Chondrocyte (in vitro differentiated cells): Measurements from ENCODE around the gene RGS14. TPM values are rescaled to one million over a fixed set of nuclear protein-coding genes. Genes with fewer than 3 reads are reported as not detected.
A peak's percentile ranks its signal among the peaks of the same experiment; 100 is the strongest.

Experiments used
- DNase-seq: peaks from one replicate; pipeline ENCODE4 v3.0.0; 2021; ENCODE audit warnings: mixed read lengths, low spot score
- H3K27ac Mint-ChIP-seq: one replicate; pipeline ENCODE4 v1.8.0; 2021; ENCODE audit warnings: mild to moderate bottlenecking, moderate library complexity, mixed read lengths; ENCODE audit not compliant: unreplicated experiment
- H3K27me3 Mint-ChIP-seq: 2 replicates; pipeline ENCODE4 v1.8.0; 2021; ENCODE audit warnings: low read depth, mixed read lengths
- H3K36me3 Mint-ChIP-seq: 2 replicates; pipeline ENCODE4 v1.8.0; 2021; ENCODE audit warnings: low read depth, mixed read lengths
- H3K4me1 Mint-ChIP-seq: 2 replicates; pipeline ENCODE4 v1.8.0; 2021; ENCODE audit warnings: low read depth, mild to moderate bottlenecking, mixed read lengths
- H3K4me3 Mint-ChIP-seq: one replicate; pipeline ENCODE4 v1.8.0; 2021; ENCODE audit warnings: mild to moderate bottlenecking, moderate library complexity, mixed read lengths; ENCODE audit not compliant: unreplicated experiment
- H3K9me3 Mint-ChIP-seq: 2 replicates; pipeline ENCODE4 v1.8.0; 2021; ENCODE audit warnings: low read depth, mixed read lengths
- total RNA-seq: library from RNA; stranded (reverse); gene quantifications from 3 replicates; pipeline ENCODE4 v1.2.1, GENCODE V29; 2021
- TF ChIP-seq, protein P1 (sequence below): fragments of 200-600 bp; sonication (generic); IDR thresholded peaks from 2 replicates; pipeline ENCODE4 v1.5.0; 2021; ENCODE audit warnings: antibody characterized with exemption, mild to moderate bottlenecking, moderate library complexity

RGS14 gene
- total RNA-seq, 1 donor from 2014 or later = 11.6 TPM

DNA sequence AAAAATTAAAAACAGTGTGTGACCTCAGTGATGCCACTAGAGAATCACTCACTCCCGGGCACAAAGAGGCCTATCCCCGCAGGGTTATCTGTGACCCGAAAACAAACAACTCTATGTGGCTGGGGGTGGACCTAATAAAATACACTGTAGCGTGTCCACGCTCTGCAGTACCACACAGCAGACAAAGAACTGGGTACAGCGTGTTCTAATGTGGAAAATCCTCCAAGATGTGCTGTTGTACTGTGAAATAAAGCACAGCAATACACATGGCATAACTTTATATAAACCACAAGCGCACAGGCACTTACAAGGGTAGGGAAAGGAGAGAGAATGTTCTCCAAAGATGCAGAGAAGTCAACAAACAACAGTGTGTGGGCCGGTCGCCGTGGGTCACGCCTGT, 18.4 kb downstream of the RGS14 start:
- no peak for DNase-seq
- Mint-ChIP-seq H3K27me3 (no peaks in the 10 kb centered on the region), H3K4me3 (no peak overlapping the region), H3K9me3 (no peaks in the 10 kb centered on the region), H3K27ac (no peak overlapping the region), H3K4me1 (peaks cover 17% of the 10 kb centered on the region), H3K36me3 (no peaks in the 10 kb centered on the region)
- TF ChIP-seq, protein P1, sequence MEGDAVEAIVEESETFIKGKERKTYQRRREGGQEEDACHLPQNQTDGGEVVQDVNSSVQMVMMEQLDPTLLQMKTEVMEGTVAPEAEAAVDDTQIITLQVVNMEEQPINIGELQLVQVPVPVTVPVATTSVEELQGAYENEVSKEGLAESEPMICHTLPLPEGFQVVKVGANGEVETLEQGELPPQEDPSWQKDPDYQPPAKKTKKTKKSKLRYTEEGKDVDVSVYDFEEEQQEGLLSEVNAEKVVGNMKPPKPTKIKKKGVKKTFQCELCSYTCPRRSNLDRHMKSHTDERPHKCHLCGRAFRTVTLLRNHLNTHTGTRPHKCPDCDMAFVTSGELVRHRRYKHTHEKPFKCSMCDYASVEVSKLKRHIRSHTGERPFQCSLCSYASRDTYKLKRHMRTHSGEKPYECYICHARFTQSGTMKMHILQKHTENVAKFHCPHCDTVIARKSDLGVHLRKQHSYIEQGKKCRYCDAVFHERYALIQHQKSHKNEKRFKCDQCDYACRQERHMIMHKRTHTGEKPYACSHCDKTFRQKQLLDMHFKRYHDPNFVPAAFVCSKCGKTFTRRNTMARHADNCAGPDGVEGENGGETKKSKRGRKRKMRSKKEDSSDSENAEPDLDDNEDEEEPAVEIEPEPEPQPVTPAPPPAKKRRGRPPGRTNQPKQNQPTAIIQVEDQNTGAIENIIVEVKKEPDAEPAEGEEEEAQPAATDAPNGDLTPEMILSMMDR = no peak

GRCh38 chr5:177377851-177378776, 20.4 kb downstream of the RGS14 start:
- no peak overlapping the region for H3K4me3 Mint-ChIP-seq

GRCh38 chr5:177378884-177379883, 21.5 kb downstream of the RGS14 start:
- Mint-ChIP-seq H3K9me3 (no peaks in the 10 kb centered on the region), H3K36me3 (no peaks in the 10 kb centered on the region), H3K4me1 (peaks cover 14% of the 10 kb centered on the region), H3K27me3 (peaks cover 8% of the 10 kb centered on the region), H3K27ac (peak overlapping the region; percentile 49), H3K4me3 (no peak overlapping the region)
- no peak for DNase-seq
- TF ChIP-seq, protein P1 = no peak

More at GRCh38 chr5:177377851-177378776, 20.4 kb downstream of the RGS14 start:
- Mint-ChIP-seq H3K9me3 (no peaks in the 10 kb centered on the region), H3K4me1 (peaks cover 14% of the 10 kb centered on the region), H3K27me3 (peaks cover 2% of the 10 kb centered on the region), H3K27ac (no peak overlapping the region), H3K36me3 (no peaks in the 10 kb centered on the region)
- TF ChIP-seq, protein P1 = no peak
- no peak for DNase-seq

DNA sequence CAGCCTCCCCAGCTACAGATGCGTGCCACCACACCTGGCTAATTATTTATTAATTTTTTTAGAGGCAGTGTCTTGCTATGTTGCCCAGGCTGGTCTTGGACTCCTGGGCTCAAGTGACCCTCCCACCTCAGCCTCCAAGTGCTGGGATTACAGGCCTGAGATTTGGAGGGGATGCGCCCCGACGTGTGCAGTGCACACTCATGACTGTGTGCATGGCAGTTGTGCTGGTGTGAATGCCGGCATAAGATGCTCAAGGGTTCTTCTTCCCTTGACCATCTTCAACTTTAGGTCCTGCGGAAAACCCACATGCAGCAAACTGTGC, 23.0 kb downstream of the RGS14 start:
- Mint-ChIP-seq H3K36me3 (no peaks in the 10 kb centered on the region), H3K4me1 (peaks cover 14% of the 10 kb centered on the region), H3K27ac (no peak overlapping the region), H3K9me3 (no peaks in the 10 kb centered on the region), H3K27me3 (peaks cover 8% of the 10 kb centered on the region), H3K4me3 (no peak overlapping the region)
- TF ChIP-seq, protein P1 = no peak
- DNase-seq = no peak

DNA sequence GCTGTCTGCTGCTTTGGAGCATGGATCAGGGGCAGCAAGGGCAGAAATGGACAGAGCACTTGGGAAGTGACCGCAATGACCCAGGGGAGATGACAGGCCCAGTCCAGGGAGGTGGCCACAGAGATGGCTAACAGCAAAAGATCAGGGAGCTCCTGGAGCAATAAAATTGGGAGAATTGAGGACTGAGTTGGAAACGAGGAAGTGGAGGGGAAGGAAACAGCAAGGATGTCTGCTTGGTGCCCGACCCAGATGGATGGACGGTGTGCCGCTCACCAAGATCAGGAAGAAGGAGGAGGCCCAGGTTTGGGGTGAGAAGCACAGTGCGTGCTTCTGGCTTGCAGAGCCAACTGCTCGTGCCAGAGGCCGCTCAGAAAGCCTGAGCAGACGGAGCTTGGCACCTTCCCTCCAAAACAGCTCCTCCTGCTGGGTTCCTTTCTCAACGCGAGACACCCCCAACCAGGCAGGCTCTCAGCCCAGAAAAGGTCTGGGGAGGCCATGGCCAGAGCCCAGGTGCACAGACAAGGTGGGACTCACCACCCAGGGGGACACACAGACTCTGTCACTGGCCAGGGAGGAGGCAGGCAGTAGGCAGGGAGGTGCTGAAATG, 24.8 kb downstream of the RGS14 start:
- DNase-seq = no peak
- H3K27me3 Mint-ChIP-seq = peaks cover 8% of the 10 kb centered on the region
- TF ChIP-seq, protein P1 = peak; percentile 37
- no peak overlapping the region for H3K27ac Mint-ChIP-seq
- peaks cover 14% of the 10 kb centered on the region for H3K4me1 Mint-ChIP-seq
- no peak overlapping the region for H3K4me3 Mint-ChIP-seq
- no peaks in the 10 kb centered on the region for H3K36me3 Mint-ChIP-seq
- no peaks in the 10 kb centered on the region for H3K9me3 Mint-ChIP-seq
